ENCODE measurements around the gene MUSK. TPM values are rescaled to one million over a fixed set of nuclear protein-coding genes. Genes with fewer than 3 reads are reported as not detected.
A peak's percentile ranks its signal among the peaks of the same experiment; 100 is the strongest.

The MUSK gene
- total RNA-seq, 1 donor from 2014 or later: not detected

DNA sequence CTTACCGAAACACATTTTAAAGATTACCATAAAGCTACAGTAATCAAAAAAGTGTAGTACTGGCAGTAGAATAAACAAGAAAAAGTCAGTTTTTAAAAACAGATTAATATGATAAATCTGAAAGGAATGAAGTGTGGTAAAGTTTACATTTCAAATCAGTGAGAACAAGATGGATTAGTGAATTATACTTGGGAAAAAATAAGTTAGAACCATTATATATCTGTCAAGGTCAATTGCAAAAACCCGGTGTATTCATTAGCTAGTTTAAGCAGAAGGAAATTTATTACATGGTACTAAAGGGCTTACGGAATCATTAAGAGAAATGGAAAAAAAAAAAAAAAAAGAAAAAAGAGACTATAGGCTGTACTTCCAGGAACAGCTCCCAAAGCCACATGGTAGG lies 164.3 kb downstream of the MUSK start:
- peaks cover 51% of the 10 kb centered on the region for H3K4me1 Mint-ChIP-seq (ENCODE audit: unreplicated experiment)
- no peaks in the 10 kb centered on the region for H3K27me3 Mint-ChIP-seq (ENCODE audit: unreplicated experiment)
- H3K9me3 Mint-ChIP-seq (ENCODE audit: unreplicated experiment): peaks cover 10% of the 10 kb centered on the region
- DNase-seq (ENCODE audit: extremely low spot score, unreplicated experiment): no peak
- peaks cover 4% of the 10 kb centered on the region for H3K36me3 Mint-ChIP-seq (ENCODE audit: unreplicated experiment)
- H3K27ac Mint-ChIP-seq (ENCODE audit: unreplicated experiment): peak overlapping the region; percentile 69
- TF ChIP-seq, protein P1, sequence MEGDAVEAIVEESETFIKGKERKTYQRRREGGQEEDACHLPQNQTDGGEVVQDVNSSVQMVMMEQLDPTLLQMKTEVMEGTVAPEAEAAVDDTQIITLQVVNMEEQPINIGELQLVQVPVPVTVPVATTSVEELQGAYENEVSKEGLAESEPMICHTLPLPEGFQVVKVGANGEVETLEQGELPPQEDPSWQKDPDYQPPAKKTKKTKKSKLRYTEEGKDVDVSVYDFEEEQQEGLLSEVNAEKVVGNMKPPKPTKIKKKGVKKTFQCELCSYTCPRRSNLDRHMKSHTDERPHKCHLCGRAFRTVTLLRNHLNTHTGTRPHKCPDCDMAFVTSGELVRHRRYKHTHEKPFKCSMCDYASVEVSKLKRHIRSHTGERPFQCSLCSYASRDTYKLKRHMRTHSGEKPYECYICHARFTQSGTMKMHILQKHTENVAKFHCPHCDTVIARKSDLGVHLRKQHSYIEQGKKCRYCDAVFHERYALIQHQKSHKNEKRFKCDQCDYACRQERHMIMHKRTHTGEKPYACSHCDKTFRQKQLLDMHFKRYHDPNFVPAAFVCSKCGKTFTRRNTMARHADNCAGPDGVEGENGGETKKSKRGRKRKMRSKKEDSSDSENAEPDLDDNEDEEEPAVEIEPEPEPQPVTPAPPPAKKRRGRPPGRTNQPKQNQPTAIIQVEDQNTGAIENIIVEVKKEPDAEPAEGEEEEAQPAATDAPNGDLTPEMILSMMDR (IDR thresholded peaks at IDR 0.05): no peak
- no peak overlapping the region for H3K4me3 Mint-ChIP-seq (ENCODE audit: unreplicated experiment)

DNA sequence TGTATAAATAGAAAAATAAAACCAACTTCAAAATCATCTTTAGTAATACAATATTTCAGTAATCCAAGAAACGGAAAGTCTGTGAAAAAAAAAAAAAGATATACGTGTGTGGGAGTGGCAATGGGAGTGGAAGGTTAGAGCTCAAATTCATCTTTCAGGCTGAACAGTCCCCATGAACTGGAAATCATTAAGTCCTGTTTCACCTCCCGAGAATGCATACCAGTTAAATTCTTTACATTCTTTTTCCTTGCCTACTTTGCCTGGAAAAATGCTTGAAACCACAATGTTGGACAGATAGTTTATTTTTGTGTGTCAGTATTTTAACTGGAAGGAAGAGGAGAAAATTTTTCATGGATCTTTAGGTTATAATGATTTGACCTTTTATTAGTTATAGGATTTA lies 166.8 kb downstream of the MUSK start:
- no peak for DNase-seq (ENCODE audit: extremely low spot score, unreplicated experiment)
- Mint-ChIP-seq H3K4me1 (ENCODE audit: unreplicated experiment) (peaks cover 50% of the 10 kb centered on the region), H3K4me3 (ENCODE audit: unreplicated experiment) (peak overlapping the region; percentile 26), H3K27me3 (ENCODE audit: unreplicated experiment) (no peaks in the 10 kb centered on the region), H3K9me3 (ENCODE audit: unreplicated experiment) (peaks cover 14% of the 10 kb centered on the region), H3K27ac (ENCODE audit: unreplicated experiment) (peak overlapping the region; percentile 83), H3K36me3 (ENCODE audit: unreplicated experiment) (peaks cover 7% of the 10 kb centered on the region)
- TF ChIP-seq, protein P1 (IDR thresholded peaks at IDR 0.05): no peak

DNA sequence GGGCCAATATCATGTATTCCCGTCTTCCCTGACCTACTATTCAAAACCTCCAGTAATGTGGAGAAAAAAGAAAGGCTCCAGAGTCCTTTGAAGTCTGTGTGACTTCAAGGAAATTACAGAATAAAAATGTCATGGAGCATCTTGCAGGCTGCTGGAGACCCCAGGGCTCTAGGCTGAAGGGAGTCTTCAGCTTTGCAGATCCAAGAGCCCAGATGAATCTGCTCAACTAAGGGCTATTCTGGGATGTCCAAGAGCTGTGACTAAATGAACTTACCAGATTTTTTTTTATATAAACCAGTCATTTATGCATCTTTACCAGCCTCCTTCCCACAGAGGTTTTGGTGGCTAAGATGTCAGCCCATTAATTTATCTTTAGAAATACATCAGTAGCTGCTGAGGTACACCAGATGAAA lies 167.3 kb downstream of the MUSK start:
- TF ChIP-seq, protein P1 (IDR thresholded peaks at IDR 0.05): no peak
- Mint-ChIP-seq H3K9me3 (ENCODE audit: unreplicated experiment) (peaks cover 14% of the 10 kb centered on the region), H3K27me3 (ENCODE audit: unreplicated experiment) (no peaks in the 10 kb centered on the region), H3K4me1 (ENCODE audit: unreplicated experiment) (peaks cover 49% of the 10 kb centered on the region), H3K27ac (ENCODE audit: unreplicated experiment) (peak overlapping the region; percentile 83), H3K4me3 (ENCODE audit: unreplicated experiment) (peak overlapping the region; percentile 26), H3K36me3 (ENCODE audit: unreplicated experiment) (peaks cover 3% of the 10 kb centered on the region)
- DNase-seq (ENCODE audit: extremely low spot score, unreplicated experiment): no peak

DNA sequence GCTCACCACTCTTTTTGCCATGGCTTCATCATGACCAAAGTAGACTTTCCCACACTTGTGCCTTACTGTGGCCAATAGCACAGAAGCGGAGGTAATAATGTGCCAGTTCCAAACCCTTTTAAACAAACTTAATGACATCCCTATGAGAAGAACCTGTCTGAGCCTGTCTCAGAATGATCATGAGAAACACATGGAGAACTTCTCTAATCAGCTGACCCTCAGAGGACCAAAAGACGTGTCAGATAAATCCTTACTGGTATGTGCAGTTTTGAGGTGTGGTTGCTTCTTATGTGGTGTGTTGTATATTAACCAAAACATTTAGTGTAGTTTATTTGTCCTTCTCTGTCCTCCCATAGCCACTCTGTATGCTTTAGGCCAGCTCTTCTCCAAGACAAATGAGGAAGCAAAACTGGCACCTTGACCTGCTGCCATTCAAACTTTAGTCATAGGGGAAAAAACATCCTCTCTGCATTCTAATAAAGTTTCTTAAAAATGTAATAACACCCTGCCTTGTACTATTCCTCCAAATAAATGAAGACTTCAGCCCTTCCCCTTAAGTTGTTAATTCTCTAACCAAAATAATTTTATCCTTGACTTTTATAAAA lies 168.9 kb downstream of the MUSK start:
- TF ChIP-seq, protein P1 (IDR thresholded peaks at IDR 0.05): no peak
- H3K9me3 Mint-ChIP-seq (ENCODE audit: unreplicated experiment): peaks cover 14% of the 10 kb centered on the region
- no peaks in the 10 kb centered on the region for H3K27me3 Mint-ChIP-seq (ENCODE audit: unreplicated experiment)
- peaks cover 3% of the 10 kb centered on the region for H3K36me3 Mint-ChIP-seq (ENCODE audit: unreplicated experiment)
- no peak overlapping the region for H3K4me3 Mint-ChIP-seq (ENCODE audit: unreplicated experiment)
- H3K27ac Mint-ChIP-seq (ENCODE audit: unreplicated experiment): peak overlapping the region; percentile 83
- no peak for DNase-seq (ENCODE audit: extremely low spot score, unreplicated experiment)
- peaks cover 44% of the 10 kb centered on the region for H3K4me1 Mint-ChIP-seq (ENCODE audit: unreplicated experiment)

DNA sequence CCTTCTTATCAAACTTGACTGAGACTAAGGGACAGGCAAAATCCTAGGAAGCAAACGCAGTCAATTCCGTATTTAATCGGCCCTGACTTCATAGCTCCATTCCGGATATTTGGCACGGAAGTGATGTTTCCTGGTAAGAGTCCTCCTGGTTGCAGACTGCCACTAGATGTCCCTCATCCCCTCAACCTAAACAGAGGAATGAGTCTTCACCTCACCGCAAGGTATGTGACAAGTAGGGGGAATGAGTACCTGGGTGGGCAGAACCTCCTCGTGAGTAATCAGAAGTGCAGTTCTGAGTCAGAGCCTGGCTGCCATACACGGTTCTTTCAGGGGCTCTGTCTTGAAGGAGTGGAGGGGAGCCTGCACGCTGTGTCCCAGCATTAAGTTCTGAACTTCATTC lies 173.6 kb downstream of the MUSK start:
- H3K9me3 Mint-ChIP-seq (ENCODE audit: unreplicated experiment): peaks cover 21% of the 10 kb centered on the region
- no peaks in the 10 kb centered on the region for H3K27me3 Mint-ChIP-seq (ENCODE audit: unreplicated experiment)
- no peak overlapping the region for H3K27ac Mint-ChIP-seq (ENCODE audit: unreplicated experiment)
- TF ChIP-seq, protein P1 (IDR thresholded peaks at IDR 0.05): no peak
- peaks cover 42% of the 10 kb centered on the region for H3K4me1 Mint-ChIP-seq (ENCODE audit: unreplicated experiment)
- no peak overlapping the region for H3K4me3 Mint-ChIP-seq (ENCODE audit: unreplicated experiment)
- peaks cover 11% of the 10 kb centered on the region for H3K36me3 Mint-ChIP-seq (ENCODE audit: unreplicated experiment)
- DNase-seq (ENCODE audit: extremely low spot score, unreplicated experiment): no peak

Data from osteocyte (in vitro differentiated cells).